Neutrophil (primary cell): ENCODE data around the gene RAB30.

Experiments used
- H3K27ac ChIP-seq: fragments of 200-600 bp; sonication (generic); 2 replicates; pipeline ENCODE4 v1.5.1; 2016; ENCODE audit warnings: mild to moderate bottlenecking, moderate library complexity
- H3K27me3 ChIP-seq: fragments of 200-600 bp; sonication (generic); 2 replicates; pipeline ENCODE4 v1.6.0; 2016; ENCODE audit warnings: mild to moderate bottlenecking
- H3K36me3 ChIP-seq: fragments of 200-600 bp; sonication (generic); 2 replicates; pipeline ENCODE4 v1.5.1; 2017
- H3K4me1 ChIP-seq, 2 experiments: fragments of 200-600 bp in 1 of 2; sonication (generic) in 1 of 2; 1 replicate in 1 of 2; 2 replicates in 1 of 2; pipeline versions ENCODE4 v1.5.1 to v1.6.1; 2013 to 2016; ENCODE audit warnings: low read depth in 1 of 2, low read length in 1 of 2, mild to moderate bottlenecking in 1 of 2, moderate library complexity in 1 of 2; ENCODE audit not compliant: control insufficient read depth in 1 of 2, insufficient read depth in 1 of 2
- H3K4me3 ChIP-seq, 2 experiments: fragments of 200-600 bp in 1 of 2; sonication (generic) in 1 of 2; 1 replicate in 1 of 2; 2 replicates in 1 of 2; pipeline ENCODE4 v1.5.1; 2013 to 2016; ENCODE audit warnings: low read depth in 1 of 2, low read length in 1 of 2, mild to moderate bottlenecking in 1 of 2, moderate library complexity in 1 of 2
- H3K9me3 ChIP-seq: fragments of 200-600 bp; sonication (generic); 2 replicates; pipeline ENCODE4 v1.5.1; 2016
- CTCF ChIP-seq: fragments of 200-600 bp; sonication (generic); IDR thresholded peaks from 2 replicates; pipeline ENCODE4 v1.5.1; 2016; ENCODE audit warnings: antibody characterized with exemption

Gene RAB30

GRCh38 chr11:83063073-83063754, 8.5 kb downstream of the RAB30 start:
- Histone ChIP-seq H3K4me3 (no peak overlapping the region), H3K36me3 (no peaks in the 10 kb centered on the region), H3K9me3 (no peaks in the 10 kb centered on the region), H3K27ac (no peak overlapping the region), H3K27me3 (peaks cover 61% of the 10 kb centered on the region), H3K4me1 (no peaks in the 10 kb centered on the region)
- TF ChIP-seq CTCF, result no peak

GRCh38 chr11:83061883-83062282, 9.8 kb downstream of the RAB30 start:
- Histone ChIP-seq H3K4me3 (no peak overlapping the region), H3K9me3 (no peaks in the 10 kb centered on the region), H3K4me1 (no peaks in the 10 kb centered on the region), H3K27ac (no peak overlapping the region), H3K27me3 (peaks cover 47% of the 10 kb centered on the region), H3K36me3 (no peaks in the 10 kb centered on the region)
- no peak for TF ChIP-seq CTCF

GRCh38 chr11:83060965-83061364, 10.7 kb downstream of the RAB30 start:
- TF ChIP-seq CTCF, result no peak
- Histone ChIP-seq H3K36me3 (no peaks in the 10 kb centered on the region), H3K9me3 (no peaks in the 10 kb centered on the region), H3K27ac (no peak overlapping the region), H3K4me1 (peaks cover 0 to 9% of the 10 kb centered on the region in 2 experiments), H3K27me3 (peaks cover 42% of the 10 kb centered on the region), H3K4me3 (no peak overlapping the region)

- H3K4me3 ChIP-seq, result no peak overlapping the region
- no peak overlapping the region for H3K27ac ChIP-seq
- H3K4me1 ChIP-seq, result peaks cover 0 to 10% of the 10 kb centered on the region in 2 experiments
- peaks cover 13% of the 10 kb centered on the region for H3K27me3 ChIP-seq
- TF ChIP-seq CTCF, result no peak
- no peaks in the 10 kb centered on the region for H3K9me3 ChIP-seq
- no peaks in the 10 kb centered on the region for H3K36me3 ChIP-seq
Measured at GRCh38 chr11:83057721-83058120, 14.0 kb downstream of the RAB30 start.

GRCh38 chr11:83056611-83057010, 15.1 kb downstream of the RAB30 start:
- Histone ChIP-seq H3K4me1 (peaks cover 0 to 14% of the 10 kb centered on the region in 2 experiments), H3K36me3 (no peaks in the 10 kb centered on the region), H3K27ac (peak overlapping the region; percentile 49), H3K4me3 (no peak overlapping the region), H3K27me3 (peaks cover 6% of the 10 kb centered on the region), H3K9me3 (no peaks in the 10 kb centered on the region)
- TF ChIP-seq CTCF, result no peak
